HEK293 (cell line): ENCODE data around the gene FGF22.

Experiments used
- GLIS1 ChIP-seq: fragments of 450-650 bp; formaldehyde crosslinking; IDR thresholded peaks from 2 replicates; pipeline ENCODE4 v1.5.1; 2016; ENCODE audit warnings: missing biosample characterization, missing genetic modification characterization
- MEIS1 ChIP-seq: sonication (generic); formaldehyde crosslinking; IDR thresholded peaks from 2 replicates; pipeline ENCODE4 v1.8.1; 2022; ENCODE audit warnings: missing genetic modification reagents, mild to moderate bottlenecking, borderline replicate concordance
- SP2 ChIP-seq: fragments of 450-650 bp; formaldehyde crosslinking; IDR thresholded peaks from 2 replicates; pipeline ENCODE4 v1.5.1; 2016; ENCODE audit warnings: missing biosample characterization, missing genetic modification characterization
- YY1 ChIP-seq: fragments of 450-650 bp; formaldehyde crosslinking; IDR thresholded peaks from 2 replicates; pipeline ENCODE4 v1.5.1; 2018; ENCODE audit warnings: missing biosample characterization, missing genetic modification characterization
- ZNF174 ChIP-seq: fragments of 450-650 bp; formaldehyde crosslinking; IDR thresholded peaks from 2 replicates; pipeline ENCODE4 v1.5.0; 2017; ENCODE audit warnings: missing biosample characterization, mild to moderate bottlenecking, missing genetic modification characterization
- ZNF660 ChIP-seq: fragments of 450-650 bp; IDR thresholded peaks from 2 replicates; pipeline ENCODE4 v1.5.1; 2018; ENCODE audit warnings: missing biosample characterization, mild to moderate bottlenecking, missing genetic modification characterization
- ZNF747 ChIP-seq: fragments of 450-650 bp; formaldehyde crosslinking; IDR thresholded peaks from 2 replicates; pipeline ENCODE4 v1.5.1; 2016; ENCODE audit warnings: missing biosample characterization, missing genetic modification characterization
- ZNF830 ChIP-seq: fragments of 450-650 bp; IDR thresholded peaks from 2 replicates; pipeline ENCODE4 v1.5.0; 2018; ENCODE audit warnings: missing biosample characterization, missing genetic modification characterization, low read depth, mild to moderate bottlenecking, moderate library complexity
- TF ChIP-seq, protein P1 (sequence below): fragments of 450-650 bp; formaldehyde crosslinking; IDR thresholded peaks from 2 replicates; pipeline ENCODE4 v1.5.1; 2016; ENCODE audit warnings: missing biosample characterization, missing genetic modification characterization
- TF ChIP-seq, protein P2 (sequence below): fragments of 450-650 bp; formaldehyde crosslinking; IDR thresholded peaks from 2 replicates; pipeline ENCODE4 v1.5.1; 2016; ENCODE audit warnings: missing biosample characterization, missing genetic modification characterization
- TF ChIP-seq, protein P3 (sequence below): fragments of 450-650 bp; formaldehyde crosslinking; IDR thresholded peaks from 2 replicates; pipeline ENCODE4 v1.5.1; 2016; ENCODE audit warnings: missing biosample characterization, missing genetic modification characterization, low read depth

DNA sequence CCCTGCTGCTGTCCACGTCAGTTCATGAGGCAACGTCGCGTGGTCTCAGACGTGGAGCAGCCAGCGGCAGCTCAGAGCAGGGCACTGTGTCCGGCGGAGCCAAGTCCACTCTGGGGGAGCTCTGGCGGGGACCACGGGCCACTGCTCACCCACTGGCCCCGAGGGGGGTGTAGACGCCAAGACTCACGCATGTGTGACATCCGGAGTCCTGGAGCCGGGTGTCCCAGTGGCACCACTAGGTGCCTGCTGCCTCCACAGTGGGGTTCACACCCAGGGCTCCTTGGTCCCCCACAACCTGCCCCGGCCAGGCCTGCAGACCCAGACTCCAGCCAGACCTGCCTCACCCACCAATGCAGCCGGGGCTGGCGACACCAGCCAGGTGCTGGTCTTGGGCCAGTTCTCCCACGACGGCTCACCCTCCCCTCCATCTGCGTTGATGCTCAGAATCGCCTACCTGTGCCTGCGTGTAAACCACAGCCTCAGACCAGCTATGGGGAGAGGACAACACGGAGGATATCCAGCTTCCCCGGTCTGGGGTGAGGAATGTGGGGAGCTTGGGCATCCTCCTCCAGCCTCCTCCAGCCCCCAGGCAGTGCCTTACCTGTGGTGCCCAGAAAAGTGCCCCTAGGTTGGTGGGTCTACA, 43.1 kb downstream of the FGF22 start:
- TF ChIP-seq, protein P1, sequence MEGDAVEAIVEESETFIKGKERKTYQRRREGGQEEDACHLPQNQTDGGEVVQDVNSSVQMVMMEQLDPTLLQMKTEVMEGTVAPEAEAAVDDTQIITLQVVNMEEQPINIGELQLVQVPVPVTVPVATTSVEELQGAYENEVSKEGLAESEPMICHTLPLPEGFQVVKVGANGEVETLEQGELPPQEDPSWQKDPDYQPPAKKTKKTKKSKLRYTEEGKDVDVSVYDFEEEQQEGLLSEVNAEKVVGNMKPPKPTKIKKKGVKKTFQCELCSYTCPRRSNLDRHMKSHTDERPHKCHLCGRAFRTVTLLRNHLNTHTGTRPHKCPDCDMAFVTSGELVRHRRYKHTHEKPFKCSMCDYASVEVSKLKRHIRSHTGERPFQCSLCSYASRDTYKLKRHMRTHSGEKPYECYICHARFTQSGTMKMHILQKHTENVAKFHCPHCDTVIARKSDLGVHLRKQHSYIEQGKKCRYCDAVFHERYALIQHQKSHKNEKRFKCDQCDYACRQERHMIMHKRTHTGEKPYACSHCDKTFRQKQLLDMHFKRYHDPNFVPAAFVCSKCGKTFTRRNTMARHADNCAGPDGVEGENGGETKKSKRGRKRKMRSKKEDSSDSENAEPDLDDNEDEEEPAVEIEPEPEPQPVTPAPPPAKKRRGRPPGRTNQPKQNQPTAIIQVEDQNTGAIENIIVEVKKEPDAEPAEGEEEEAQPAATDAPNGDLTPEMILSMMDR (tag by site-specific recombination) = no peak
- TF ChIP-seq ZNF660 (tag by site-specific recombination) (no peak), YY1 (no peak), MEIS1 (no peak), ZNF830 (tag by site-specific recombination) (no peak), ZNF747 (no peak), GLIS1 (tag by site-specific recombination) (no peak), ZNF174 (tag by site-specific recombination) (no peak), SP2 (tag by site-specific recombination) (no peak)
- TF ChIP-seq, protein P2, sequence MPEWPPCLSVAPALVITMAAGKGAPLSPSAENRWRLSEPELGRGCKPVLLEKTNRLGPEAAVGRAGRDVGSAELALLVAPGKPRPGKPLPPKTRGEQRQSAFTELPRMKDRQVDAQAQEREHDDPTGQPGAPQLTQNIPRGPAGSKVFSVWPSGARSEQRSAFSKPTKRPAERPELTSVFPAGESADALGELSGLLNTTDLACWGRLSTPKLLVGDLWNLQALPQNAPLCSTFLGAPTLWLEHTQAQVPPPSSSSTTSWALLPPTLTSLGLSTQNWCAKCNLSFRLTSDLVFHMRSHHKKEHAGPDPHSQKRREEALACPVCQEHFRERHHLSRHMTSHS (tag by site-specific recombination) = no peak
- TF ChIP-seq, protein P3, sequence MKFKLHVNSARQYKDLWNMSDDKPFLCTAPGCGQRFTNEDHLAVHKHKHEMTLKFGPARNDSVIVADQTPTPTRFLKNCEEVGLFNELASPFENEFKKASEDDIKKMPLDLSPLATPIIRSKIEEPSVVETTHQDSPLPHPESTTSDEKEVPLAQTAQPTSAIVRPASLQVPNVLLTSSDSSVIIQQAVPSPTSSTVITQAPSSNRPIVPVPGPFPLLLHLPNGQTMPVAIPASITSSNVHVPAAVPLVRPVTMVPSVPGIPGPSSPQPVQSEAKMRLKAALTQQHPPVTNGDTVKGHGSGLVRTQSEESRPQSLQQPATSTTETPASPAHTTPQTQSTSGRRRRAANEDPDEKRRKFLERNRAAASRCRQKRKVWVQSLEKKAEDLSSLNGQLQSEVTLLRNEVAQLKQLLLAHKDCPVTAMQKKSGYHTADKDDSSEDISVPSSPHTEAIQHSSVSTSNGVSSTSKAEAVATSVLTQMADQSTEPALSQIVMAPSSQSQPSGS (tag by site-specific recombination) = no peak
